Glomerular visceral epithelial cell (primary cell): ENCODE data around the gene RPS6KB2.
"Not testable (repeated sequence)": the region's sequence is repeated elsewhere in the genome, so short reads cannot be mapped to it uniquely, and the experiment has no call there.

Experiments used
- DNase-seq: peaks from one replicate; pipeline ENCODE4 v3.0.0-alpha.2; 2016; ENCODE audit errors: extremely low spot score

Gene RPS6KB2

GRCh38 chr11:67397986-67398660 is 30.2 kb upstream of the RPS6KB2 start:
- DNase-seq = no peak

- no peak for DNase-seq
These were observed 29.4 kb upstream of the RPS6KB2 start for GRCh38 chr11:67398661-67399563.

- DNase-seq = no peak
These were observed 27.9 kb upstream of the RPS6KB2 start for GRCh38 chr11:67400251-67400941.

- DNase-seq = no peak
These were observed 27.3 kb upstream of the RPS6KB2 start for GRCh38 chr11:67400942-67401494.

- peak; percentile 93 for DNase-seq
These were observed 26.7 kb upstream of the RPS6KB2 start, which contains the start of gene PPP1CA for GRCh38 chr11:67401495-67402191. Gene PPP1CA, minus strand, starts transcription at chr11:67401858. Its CDS starts 76 bp downstream, at chr11:67401782.

- DNase-seq = not testable (repeated sequence)
These were observed 26.0 kb upstream of the RPS6KB2 start for GRCh38 chr11:67402192-67402839.

GRCh38 chr11:67403085-67403484 is 25.2 kb upstream of the RPS6KB2 start:
- DNase-seq = not testable (repeated sequence)

GRCh38 chr11:67404515-67405195 is 23.6 kb upstream of the RPS6KB2 start:
- DNase-seq = no peak

- DNase-seq = no peak
These were observed 23.1 kb upstream of the RPS6KB2 start for GRCh38 chr11:67405196-67405567.

- no peak for DNase-seq
These were observed 22.5 kb upstream of the RPS6KB2 start for GRCh38 chr11:67405688-67406339.

GRCh38 chr11:67406420-67406968 is 21.8 kb upstream of the RPS6KB2 start:
- DNase-seq = no peak

GRCh38 chr11:67406969-67407687 is 21.2 kb upstream of the RPS6KB2 start:
- DNase-seq = no peak

GRCh38 chr11:67407688-67408163 is 20.6 kb upstream of the RPS6KB2 start:
- no peak for DNase-seq

GRCh38 chr11:67408437-67409200 is 19.7 kb upstream of the RPS6KB2 start:
- no peak for DNase-seq

GRCh38 chr11:67409261-67409666 is 19.0 kb upstream of the RPS6KB2 start:
- no peak for DNase-seq

GRCh38 chr11:67409781-67410368 is 18.4 kb upstream of the RPS6KB2 start:
- no peak for DNase-seq

- no peak for DNase-seq
These were observed 17.9 kb upstream of the RPS6KB2 start for GRCh38 chr11:67410369-67410831.
